ENCODE data around the gene CA11.

- no peak for TF ChIP-seq EZH2 (IDR thresholded peaks at IDR 0.05; ENCODE audit: low read length, missing control alignments)
- no peak for TF ChIP-seq CTCF (conservative IDR thresholded peaks at IDR 0.05 in 1 of 2, IDR thresholded peaks at IDR 0.05 in 1 of 2; ENCODE audit: low read depth in 1 of 2, low read length in 2 of 2)
These were observed 377 bp downstream of the CA11 start for GRCh38 chr19:48645620-48646000.
